PC-3 (cell line): ENCODE results near the gene KCTD1. TPM values are rescaled to one million over a fixed set of nuclear protein-coding genes. Genes with fewer than 3 reads are reported as not detected.

ENCODE experiments used
- ATAC-seq: fragments of 200-7000 bp; cut with Tn5 transposase; 2 replicates; pipeline ENCODE4 v1.9.1; 2020; ENCODE audit warnings: mild to moderate bottlenecking, moderate library complexity
- BruUV-seq: library from RNA; stranded (reverse); fragments of 400-500 nt; replicated peaks from 2 replicates; lab custom pipeline; 2021; lab: Mats Ljungman, UMichigan
- CTCF ChIA-PET: fragments of 300-600 bp; sonication (Branson Sonifier 250); formaldehyde crosslinking; loops from one replicate; lab custom pipeline; 2022; ENCODE audit warnings: antibody characterized with exemption; lab: Charles Lee
- POLR2A ChIA-PET: fragments of 300-600 bp; sonication (Branson Sonifier 250); formaldehyde crosslinking; loops from one replicate; lab custom pipeline; 2022; ENCODE audit warnings: antibody characterized with exemption; ENCODE audit not compliant: unreplicated experiment; lab: Charles Lee
- DNase-seq: peaks from one replicate; pipeline ENCODE4 v3.0.0-alpha.2; 2015
- H2AFZ ChIP-seq: fragments of 300-600 bp; sonication (generic); 2 replicates; pipeline ENCODE4 v1.6.0; 2016; ENCODE audit warnings: antibody characterized with exemption, low read length
- H3F3A ChIP-seq: fragments of 300-600 bp; sonication (generic); one replicate; pipeline ENCODE4 v1.6.0; 2017; ENCODE audit warnings: antibody characterized with exemption, low read length, control low read depth, mild to moderate bottlenecking; ENCODE audit not compliant: unreplicated experiment
- H3K27ac ChIP-seq: fragments of 300-600 bp; sonication (generic); 2 replicates; pipeline ENCODE4 v1.5.1; 2016; ENCODE audit warnings: mild to moderate bottlenecking, low read length
- H3K27me3 ChIP-seq: fragments of 300-600 bp; sonication (generic); 2 replicates; pipeline ENCODE4 v1.6.1; 2016; ENCODE audit warnings: low read length, mixed read lengths
- H3K36me3 ChIP-seq: fragments of 300-600 bp; sonication (generic); 2 replicates; pipeline ENCODE4 v1.6.1; 2016; ENCODE audit warnings: low read depth, mixed run types, low read length, mixed read lengths
- H3K4me1 ChIP-seq: fragments of 300-600 bp; sonication (generic); 2 replicates; pipeline ENCODE4 v1.5.1; 2016; ENCODE audit warnings: low read length; ENCODE audit not compliant: insufficient read depth
- H3K4me2 ChIP-seq: fragments of 300-600 bp; sonication (generic); 2 replicates; pipeline ENCODE4 v1.6.0; 2016; ENCODE audit warnings: low read length
- H3K4me3 ChIP-seq: fragments of 300-600 bp; sonication (generic); 2 replicates; pipeline ENCODE4 v1.5.1; 2016; ENCODE audit warnings: mild to moderate bottlenecking, low read length, mixed read lengths
- H3K79me2 ChIP-seq: fragments of 300-600 bp; sonication (generic); 2 replicates; pipeline ENCODE4 v1.6.1; 2017; ENCODE audit warnings: low read length, mixed read lengths
- H3K9ac ChIP-seq: fragments of 300-600 bp; sonication (generic); 2 replicates; pipeline ENCODE4 v1.6.0; 2016; ENCODE audit warnings: mild to moderate bottlenecking, low read length
- H3K9me2 ChIP-seq: fragments of 300-600 bp; sonication (generic); replicated peaks from 2 replicates; pipeline ENCODE4 v1.6.1; 2016; ENCODE audit warnings: mixed run types, low read length, mixed read lengths
- H3K9me3 ChIP-seq: fragments of 300-600 bp; sonication (generic); 2 replicates; pipeline ENCODE4 v1.6.1; 2016; ENCODE audit warnings: low read length, mixed read lengths
- H4K20me1 ChIP-seq: fragments of 300-600 bp; sonication (generic); 2 replicates; pipeline ENCODE4 v1.6.1; 2016; ENCODE audit warnings: low read length, mixed read lengths
- EZH2 ChIP-seq: fragments of 300-600 bp; sonication (generic); IDR thresholded peaks from one replicate; pipeline ENCODE4 v1.6.1; 2017; ENCODE audit warnings: antibody characterized with exemption, mild to moderate bottlenecking, low read length; ENCODE audit not compliant: unreplicated experiment
- EZH2phosphoT487 ChIP-seq: fragments of 300-600 bp; sonication (generic); IDR thresholded peaks from 2 replicates; pipeline ENCODE4 v1.6.1; 2018; ENCODE audit warnings: mild to moderate bottlenecking, antibody characterized with exemption, low read length, borderline replicate concordance
- intact Hi-C: fragments of 100-400 bp; cut with micrococcal nuclease; formaldehyde crosslinking; loops from 2 replicates; pipeline ENCODE4 v1.9.0; 2023
- total RNA-seq: library from RNA; depleted of rRNA; stranded (reverse); fragments of >200 nt; gene quantifications from 2 replicates; pipeline ENCODE4 v1.2.3, GENCODE V29; 2014
- TF ChIP-seq, protein P1 (sequence below): fragments of 300-600 bp; sonication (generic); conservative IDR thresholded peaks from 2 replicates; pipeline ENCODE4 v1.5.1; 2017; ENCODE audit warnings: antibody characterized with exemption, low read depth, mild to moderate bottlenecking, low read length

Gene KCTD1
- total RNA-seq, 1 experiment from 2014 or later: 15.8 TPM

DNA sequence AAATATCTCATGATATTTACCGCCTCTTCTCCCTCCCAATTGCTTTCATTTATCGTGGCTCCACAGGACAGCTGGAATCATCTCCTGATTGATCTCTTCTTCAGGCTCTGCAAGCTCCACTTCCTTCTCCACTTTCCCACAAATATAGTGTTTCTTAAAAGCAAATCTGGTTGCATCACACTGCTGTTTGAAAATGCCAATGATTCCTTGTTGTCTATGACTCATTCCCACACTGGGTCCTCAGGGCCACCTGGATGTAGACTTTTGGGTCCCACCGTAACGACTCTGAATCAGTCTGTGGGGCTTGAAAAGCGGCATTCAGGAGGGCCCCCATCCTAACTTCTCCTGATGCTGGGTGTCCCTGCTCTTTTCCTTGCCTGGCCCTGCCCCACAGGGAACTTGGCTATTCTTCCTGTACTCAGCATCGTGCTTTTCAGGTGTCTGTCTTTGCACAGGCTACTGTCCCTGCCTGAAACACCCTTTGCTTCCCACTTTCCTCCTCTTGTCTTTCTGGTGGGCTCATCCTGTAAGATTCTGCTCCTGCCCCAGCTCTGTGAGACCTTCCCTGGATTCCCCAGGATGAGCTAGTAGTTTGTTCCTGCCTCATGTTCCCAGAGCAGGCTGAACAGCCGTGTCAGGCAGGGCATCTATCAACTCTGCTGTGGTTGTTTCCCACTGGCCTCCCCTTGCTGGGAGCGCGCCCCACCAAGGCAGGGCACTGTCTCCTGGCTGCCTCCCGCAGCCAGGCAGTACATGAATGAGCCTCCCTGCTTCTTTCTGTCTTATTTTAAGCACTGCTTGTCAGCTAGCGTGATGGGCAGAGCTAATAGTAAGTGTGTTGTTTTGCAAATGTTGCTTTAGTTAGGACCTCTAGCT lies 111.9 kb downstream of the KCTD1 start:
- Histone ChIP-seq H4K20me1 (no peaks in the 10 kb centered on the region), H3K79me2 (no peaks in the 10 kb centered on the region), H3K4me1 (peaks cover 13% of the 10 kb centered on the region), H3K9ac (no peak overlapping the region), H3K27ac (no peak overlapping the region), H2AFZ (peak overlapping the region; percentile 27), H3K36me3 (no peaks in the 10 kb centered on the region), H3K4me3 (no peak overlapping the region), H3K4me2 (peak overlapping the region; percentile 16; the same call in 1 of the 2 replicates), H3K27me3 (no peaks in the 10 kb centered on the region), H3K9me3 (no peaks in the 10 kb centered on the region), H3K9me2 (no peaks in the 10 kb centered on the region), H3F3A (no peaks in the 10 kb centered on the region)
- TF ChIP-seq EZH2phosphoT487 (no peak), EZH2 (no peak)
- TF ChIP-seq, protein P1, sequence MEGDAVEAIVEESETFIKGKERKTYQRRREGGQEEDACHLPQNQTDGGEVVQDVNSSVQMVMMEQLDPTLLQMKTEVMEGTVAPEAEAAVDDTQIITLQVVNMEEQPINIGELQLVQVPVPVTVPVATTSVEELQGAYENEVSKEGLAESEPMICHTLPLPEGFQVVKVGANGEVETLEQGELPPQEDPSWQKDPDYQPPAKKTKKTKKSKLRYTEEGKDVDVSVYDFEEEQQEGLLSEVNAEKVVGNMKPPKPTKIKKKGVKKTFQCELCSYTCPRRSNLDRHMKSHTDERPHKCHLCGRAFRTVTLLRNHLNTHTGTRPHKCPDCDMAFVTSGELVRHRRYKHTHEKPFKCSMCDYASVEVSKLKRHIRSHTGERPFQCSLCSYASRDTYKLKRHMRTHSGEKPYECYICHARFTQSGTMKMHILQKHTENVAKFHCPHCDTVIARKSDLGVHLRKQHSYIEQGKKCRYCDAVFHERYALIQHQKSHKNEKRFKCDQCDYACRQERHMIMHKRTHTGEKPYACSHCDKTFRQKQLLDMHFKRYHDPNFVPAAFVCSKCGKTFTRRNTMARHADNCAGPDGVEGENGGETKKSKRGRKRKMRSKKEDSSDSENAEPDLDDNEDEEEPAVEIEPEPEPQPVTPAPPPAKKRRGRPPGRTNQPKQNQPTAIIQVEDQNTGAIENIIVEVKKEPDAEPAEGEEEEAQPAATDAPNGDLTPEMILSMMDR: no peak
- POLR2A ChIA-PET: no interaction called here
- intact Hi-C loops: no loop called here
- DNase-seq (peak; percentile 78), ATAC-seq (peak; percentile 81)
- BruUV-seq: TSS peak; percentile 78
- CTCF ChIA-PET: no interaction called here

GRCh38 chr18:26435415-26436095 lies 112.8 kb downstream of the KCTD1 start:
- Histone ChIP-seq H3K4me1 (peaks cover 13% of the 10 kb centered on the region), H3K4me3 (no peak overlapping the region), H3K36me3 (no peaks in the 10 kb centered on the region), H3K9me3 (no peaks in the 10 kb centered on the region), H2AFZ (no peak overlapping the region), H3K27me3 (no peaks in the 10 kb centered on the region), H3K9me2 (no peaks in the 10 kb centered on the region), H3K4me2 (peak overlapping the region; percentile 16; the same call in 1 of the 2 replicates), H3K9ac (no peak overlapping the region), H4K20me1 (no peaks in the 10 kb centered on the region), H3K79me2 (no peaks in the 10 kb centered on the region), H3K27ac (no peak overlapping the region), H3F3A (no peaks in the 10 kb centered on the region)
- TF ChIP-seq EZH2: no peak
- ChIA-PET POLR2A (no interaction called here), CTCF (no interaction called here)
- ATAC-seq (no peak), DNase-seq (no peak)
- intact Hi-C loops: no loop called here
- no TSS peak for BruUV-seq

DNA sequence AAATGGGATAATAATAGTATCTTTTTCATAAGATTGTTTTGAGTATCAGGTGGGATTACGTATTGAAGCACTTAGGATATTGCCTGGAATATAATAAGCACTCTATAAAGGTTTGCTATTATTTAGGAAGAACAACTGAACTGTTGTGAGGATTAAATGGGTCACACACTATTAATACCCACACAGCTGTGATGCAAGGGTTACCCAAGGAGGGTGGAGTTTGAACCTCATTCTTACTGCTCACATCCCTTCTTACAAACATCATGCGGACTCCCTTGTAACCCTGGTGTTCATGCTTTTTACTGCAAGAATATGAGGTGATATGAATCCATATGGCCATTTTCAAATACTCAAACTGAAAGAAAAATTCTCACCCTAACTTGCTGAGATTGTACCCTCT lies 113.5 kb downstream of the KCTD1 start:
- Histone ChIP-seq H3K36me3 (no peaks in the 10 kb centered on the region), H3F3A (no peaks in the 10 kb centered on the region), H3K9me3 (no peaks in the 10 kb centered on the region), H4K20me1 (no peaks in the 10 kb centered on the region), H3K4me1 (peaks cover 18% of the 10 kb centered on the region), H3K9me2 (no peaks in the 10 kb centered on the region), H3K4me2 (no peak overlapping the region), H3K4me3 (no peak overlapping the region), H3K9ac (no peak overlapping the region), H3K27ac (no peak overlapping the region), H3K79me2 (no peaks in the 10 kb centered on the region), H2AFZ (no peak overlapping the region), H3K27me3 (no peaks in the 10 kb centered on the region)
- CTCF ChIA-PET: no interaction called here
- BruUV-seq: no TSS peak
- intact Hi-C loops: no loop called here
- POLR2A ChIA-PET: no interaction called here
- TF ChIP-seq EZH2phosphoT487 (no peak), EZH2 (no peak)
- TF ChIP-seq, protein P1: no peak
- DNase-seq: no peak
- no peak for ATAC-seq
